H9 (cell line): ENCODE data around the gene ACSL3. TPM values are rescaled to one million over a fixed set of nuclear protein-coding genes. Genes with fewer than 3 reads are reported as not detected.

Experiments used
- DNase-seq: peaks from one replicate; pipeline ENCODE4 v3.0.0-alpha.2; 2017
- H2AFZ ChIP-seq: one replicate; pipeline ENCODE4 v1.6.1; 2013; ENCODE audit warnings: mild to moderate bottlenecking, low read length, control low read depth, moderate library complexity
- H2AK5ac ChIP-seq: 2 replicates; pipeline ENCODE4 v1.6.1; 2013; ENCODE audit warnings: low read length, control low read depth, mixed read lengths; ENCODE audit not compliant: insufficient read length
- H2BK120ac ChIP-seq: one replicate; pipeline ENCODE4 v1.6.1; 2013; ENCODE audit warnings: low read depth, mild to moderate bottlenecking, low read length, control low read depth, inconsistent platforms; ENCODE audit not compliant: poor library complexity, severe bottlenecking
- H2BK12ac ChIP-seq: 2 replicates; pipeline ENCODE4 v1.6.1; 2013; ENCODE audit warnings: low read length, control low read depth, mixed read lengths, low read depth; ENCODE audit not compliant: insufficient read length
- H2BK15ac ChIP-seq: 2 replicates; pipeline ENCODE4 v1.6.1; 2013; ENCODE audit warnings: low read depth, low read length, control low read depth
- H2BK20ac ChIP-seq: one replicate; pipeline ENCODE4 v1.6.1; 2013; ENCODE audit warnings: low read depth, mild to moderate bottlenecking, low read length, control low read depth, inconsistent platforms; ENCODE audit not compliant: poor library complexity, severe bottlenecking
- H2BK5ac ChIP-seq: 2 replicates; pipeline ENCODE4 v1.6.1; 2013; ENCODE audit warnings: low read length, control low read depth, mixed read lengths; ENCODE audit not compliant: insufficient read length
- H3K14ac ChIP-seq: 2 replicates; pipeline ENCODE4 v1.6.1; 2013; ENCODE audit warnings: low read length, control low read depth; ENCODE audit not compliant: insufficient read depth
- H3K18ac ChIP-seq: 2 replicates; pipeline ENCODE4 v1.6.1; 2013; ENCODE audit warnings: low read depth, mild to moderate bottlenecking, mixed read lengths, low read length, control low read depth; ENCODE audit not compliant: insufficient read length
- H3K23ac ChIP-seq: 2 replicates; pipeline ENCODE4 v1.6.1; 2013; ENCODE audit warnings: low read length, control low read depth, mixed read lengths, low read depth; ENCODE audit not compliant: insufficient read length
- H3K23me2 ChIP-seq: 2 replicates; pipeline ENCODE4 v1.6.1; 2013; ENCODE audit warnings: low read depth, mild to moderate bottlenecking, mixed read lengths, low read length, control low read depth; ENCODE audit not compliant: insufficient read length, poor library complexity, severe bottlenecking
- H3K27ac ChIP-seq: 2 replicates; pipeline ENCODE4 v1.5.1; 2013; ENCODE audit warnings: low read length, control low read depth, mixed read lengths, low read depth; ENCODE audit not compliant: insufficient read length
- H3K27me3 ChIP-seq: 2 replicates; pipeline ENCODE4 v1.6.1; 2013; ENCODE audit warnings: low read length, control low read depth, inconsistent platforms; ENCODE audit not compliant: insufficient read depth
- H3K4ac ChIP-seq: 2 replicates; pipeline ENCODE4 v1.6.1; 2013; ENCODE audit warnings: low read depth, mild to moderate bottlenecking, control low read depth, inconsistent platforms, low read length, moderate library complexity
- H3K4me1 ChIP-seq: 2 replicates; pipeline ENCODE4 v1.6.1; 2013; ENCODE audit warnings: low read length, control low read depth, inconsistent platforms; ENCODE audit not compliant: insufficient read depth
- H3K4me2 ChIP-seq: 2 replicates; pipeline ENCODE4 v1.6.1; 2013; ENCODE audit warnings: low read length, control low read depth, mixed read lengths; ENCODE audit not compliant: insufficient read length, insufficient read depth
- H3K56ac ChIP-seq: 2 replicates; pipeline ENCODE4 v1.6.1; 2013; ENCODE audit warnings: low read depth, mild to moderate bottlenecking, mixed read lengths, low read length, control low read depth; ENCODE audit not compliant: insufficient read length
- H3K79me1 ChIP-seq: 2 replicates; pipeline ENCODE4 v1.6.1; 2013; ENCODE audit warnings: low read depth, mild to moderate bottlenecking, moderate library complexity, low read length, control low read depth, inconsistent platforms; ENCODE audit not compliant: insufficient read depth, poor library complexity, severe bottlenecking
- H3K79me2 ChIP-seq: 2 replicates; pipeline ENCODE4 v1.6.1; 2013; ENCODE audit warnings: low read length, control low read depth, inconsistent platforms; ENCODE audit not compliant: insufficient read depth
- H3K9ac ChIP-seq: 2 replicates; pipeline ENCODE4 v1.6.1; 2013; ENCODE audit warnings: low read length, control low read depth, mixed read lengths; ENCODE audit not compliant: insufficient read length; ENCODE audit errors: extremely low read depth
- H3K9me3 ChIP-seq: one replicate; pipeline ENCODE4 v1.6.1; 2013; ENCODE audit warnings: low read depth, low read length, inconsistent platforms; ENCODE audit not compliant: control insufficient read depth
- H3T11ph ChIP-seq: one replicate; pipeline ENCODE4 v1.6.1; 2013; ENCODE audit warnings: mild to moderate bottlenecking, low read length, control low read depth, inconsistent platforms
- H4K20me1 ChIP-seq: one replicate; pipeline ENCODE4 v1.6.1; 2013; ENCODE audit not compliant: control insufficient read depth, insufficient read length, insufficient read depth
- H4K5ac ChIP-seq: 2 replicates; pipeline ENCODE4 v1.6.1; 2013; ENCODE audit warnings: low read depth, mild to moderate bottlenecking, mixed read lengths, low read length, control low read depth; ENCODE audit not compliant: insufficient read length
- H4K8ac ChIP-seq: replicated peaks from 2 replicates; pipeline ENCODE4 v1.6.1; 2013; ENCODE audit warnings: low read length, control low read depth, mixed read lengths, low read depth; ENCODE audit not compliant: insufficient read length
- H4K91ac ChIP-seq: 2 replicates; pipeline ENCODE4 v1.6.1; 2013; ENCODE audit warnings: low read depth, mild to moderate bottlenecking, moderate library complexity, mixed read lengths, low read length, control low read depth; ENCODE audit not compliant: insufficient read length
- H3K27ac Mint-ChIP-seq, 3 experiments: 2 replicates in 2 of 3; 3 replicates in 1 of 3; pipeline ENCODE4 v1.8.0; 2020 to 2021; ENCODE audit warnings: mixed read lengths in 3 of 3, mild to moderate bottlenecking in 1 of 3, moderate library complexity in 1 of 3
- H3K27me3 Mint-ChIP-seq: 2 replicates; pipeline ENCODE4 v1.8.0; 2021; ENCODE audit warnings: low read depth, mild to moderate bottlenecking, moderate library complexity, mixed read lengths
- H3K36me3 Mint-ChIP-seq, 3 experiments: 2 replicates in 2 of 3; 3 replicates in 1 of 3; pipeline ENCODE4 v1.8.0; 2020 to 2021; ENCODE audit warnings: low read depth in 3 of 3, mixed read lengths in 3 of 3; ENCODE audit not compliant: insufficient read depth in 1 of 3
- H3K4me1 Mint-ChIP-seq, 2 experiments: 2 replicates each; pipeline ENCODE4 v1.8.0; 2020; ENCODE audit warnings: mixed read lengths in 2 of 2
- H3K4me3 Mint-ChIP-seq, 2 experiments: 2 replicates in 1 of 2; 3 replicates in 1 of 2; pipeline ENCODE4 v1.8.0; 2020 to 2021; ENCODE audit warnings: mild to moderate bottlenecking in 2 of 2, mixed read lengths in 2 of 2, moderate library complexity in 1 of 2
- H3K9me3 Mint-ChIP-seq, 2 experiments: 2 replicates in 1 of 2; 3 replicates in 1 of 2; pipeline ENCODE4 v1.8.0; 2020; ENCODE audit warnings: mild to moderate bottlenecking in 2 of 2, mixed read lengths in 2 of 2, moderate library complexity in 1 of 2
- CTCF ChIP-seq: fragments of 200-600 bp; sonication (generic); conservative IDR thresholded peaks from 3 replicates; pipeline ENCODE4 v1.8.0; 2021; ENCODE audit warnings: antibody characterized with exemption, mild to moderate bottlenecking
- WGBS: extraction: QIAGEN DNeasy Blood & Tissue Kit; methylation state at CpG from one replicate; pipeline ENCODE4 v1.1.7; 2013; ENCODE audit warnings: missing lambda C conversion rate, low lambda C conversion rate, mixed read lengths; ENCODE audit not compliant: insufficient read length; ENCODE audit errors: extremely low coverage; 5-methylcytosine and 5-hydroxymethylcytosine counted together
- total RNA-seq: library from RNA; stranded (reverse); gene quantifications from 2 replicates; pipeline ENCODE4 v1.2.1, GENCODE V29; 2021

Gene ACSL3
- total RNA-seq, 1 experiment from 2014 or later, result 60.9 TPM

DNA sequence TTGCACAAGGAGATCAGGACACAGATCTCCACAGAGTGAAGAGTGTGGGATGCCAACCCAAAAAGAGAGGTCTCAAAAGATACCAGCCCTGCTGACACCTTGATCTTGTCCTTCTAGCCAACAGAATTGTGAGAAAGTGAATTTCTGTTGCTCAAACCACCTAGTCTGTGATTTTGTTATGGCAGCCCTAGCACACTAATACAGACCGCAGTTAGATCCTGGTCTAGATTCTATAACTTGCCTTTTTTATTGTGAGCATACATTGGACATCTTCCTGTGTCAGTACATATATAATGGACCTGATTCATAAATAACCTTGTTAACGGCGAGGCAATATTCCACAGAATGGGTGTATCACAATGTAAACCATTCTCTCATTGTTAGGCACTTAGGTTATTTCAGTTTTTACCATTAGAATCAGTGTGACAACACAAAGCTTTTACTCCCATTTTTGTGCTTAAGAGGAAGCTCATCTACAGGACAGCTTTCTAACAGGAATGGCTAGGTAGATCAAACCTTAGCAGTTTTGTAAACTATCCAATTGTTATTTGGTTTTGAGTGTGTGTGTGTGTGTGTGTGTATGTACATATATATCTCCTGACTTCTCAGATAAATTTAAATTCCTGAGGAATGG, 89.0 kb downstream of the ACSL3 start:
- H3K56ac ChIP-seq, result no peak overlapping the region
- no peak overlapping the region for H3K4me2 ChIP-seq
- H2AFZ ChIP-seq, result no peak overlapping the region
- Mint-ChIP-seq H3K36me3 (peaks cover 0 to 4% (median 0%) of the 10 kb centered on the region in 3 experiments; a peak in 1 of 7 replicates), H3K27me3 (no peaks in the 10 kb centered on the region), H3K27ac (no peak overlapping the region), H3K4me3 (no peak overlapping the region), H3K9me3 (peaks cover 0 to 4% of the 10 kb centered on the region in 2 experiments; a peak in 2 of 5 replicates), H3K4me1 (peaks cover 9 to 13% of the 10 kb centered on the region in 2 experiments; a peak in 3 of 4 replicates)
- H3K18ac ChIP-seq, result no peak overlapping the region
- H3K4ac ChIP-seq, result no peak overlapping the region
- H4K91ac ChIP-seq, result no peak overlapping the region
- no peaks in the 10 kb centered on the region for H3K27me3 ChIP-seq
- H2BK15ac ChIP-seq, result no peak overlapping the region
- no peaks in the 10 kb centered on the region for H3K79me1 ChIP-seq
- H4K20me1 ChIP-seq, result no peaks in the 10 kb centered on the region
- H3K27ac ChIP-seq, result no peak overlapping the region
- H2BK12ac ChIP-seq, result no peak overlapping the region
- H4K8ac ChIP-seq, result no peak overlapping the region
- no CpG with 5 or more reads among the region's 3 CpGs for WGBS
- DNase-seq, result no peak
- no peak overlapping the region for H2BK20ac ChIP-seq
- H3T11ph ChIP-seq, result no peak overlapping the region
- H3K79me2 ChIP-seq, result no peaks in the 10 kb centered on the region
- no peak overlapping the region for H2BK5ac ChIP-seq
- H2BK120ac ChIP-seq, result no peak overlapping the region
- no peaks in the 10 kb centered on the region for H3K23me2 ChIP-seq
- no peak overlapping the region for H3K9ac ChIP-seq
- no peak overlapping the region for H4K5ac ChIP-seq
- no peak for TF ChIP-seq CTCF
- H3K4me1 ChIP-seq, result no peaks in the 10 kb centered on the region
- no peaks in the 10 kb centered on the region for H3K9me3 ChIP-seq
- no peak overlapping the region for H2AK5ac ChIP-seq
- H3K23ac ChIP-seq, result no peak overlapping the region
- no peak overlapping the region for H3K14ac ChIP-seq
